SU-DHL-6 (cell line): ENCODE data around the gene HAAO.

Source experiments
- H2AFZ ChIP-seq: fragments of 200-600 bp; sonication (generic); 2 replicates; pipeline ENCODE4 v1.6.1; 2014; ENCODE audit warnings: low read depth, mild to moderate bottlenecking, moderate library complexity, mixed read lengths, antibody characterized with exemption, low read length; ENCODE audit not compliant: severe bottlenecking
- H3F3A ChIP-seq: fragments of 200-600 bp; shearing (Covaris generic); 2 replicates; pipeline ENCODE4 v1.6.0; 2016; ENCODE audit warnings: antibody characterized with exemption, mild to moderate bottlenecking; ENCODE audit not compliant: insufficient read depth
- H3K27ac ChIP-seq: fragments of 200-600 bp; sonication (generic); 2 replicates; pipeline ENCODE4 v1.5.1; 2016; ENCODE audit warnings: low read depth, mild to moderate bottlenecking, low read length, moderate library complexity, mixed read lengths
- H3K27me3 ChIP-seq: fragments of 200-600 bp; sonication (generic), shearing (Covaris generic); 2 replicates; pipeline ENCODE4 v1.6.0; 2014; ENCODE audit warnings: mild to moderate bottlenecking, low read length
- H3K36me3 ChIP-seq: fragments of 200-600 bp; sonication (generic); 2 replicates; pipeline ENCODE4 v1.6.1; 2014; ENCODE audit warnings: mild to moderate bottlenecking, low read length, mixed read lengths
- H3K4me2 ChIP-seq: fragments of 300-600, 200-600 bp; shearing (Covaris generic), sonication (generic); 2 replicates; pipeline ENCODE4 v1.6.0; 2014; ENCODE audit warnings: low read length, low read depth, mild to moderate bottlenecking; ENCODE audit not compliant: poor library complexity, severe bottlenecking
- H3K4me3 ChIP-seq: fragments of 200-600 bp; sonication (generic); 2 replicates; pipeline ENCODE4 v1.5.1; 2014; ENCODE audit warnings: antibody characterized with exemption, low read length, mild to moderate bottlenecking, mixed read lengths; ENCODE audit not compliant: insufficient read depth, poor library complexity, severe bottlenecking
- H3K79me2 ChIP-seq: fragments of 200-600 bp; sonication (generic); 2 replicates; pipeline ENCODE4 v1.6.1; 2014; ENCODE audit warnings: mild to moderate bottlenecking, low read length, moderate library complexity; ENCODE audit not compliant: insufficient read depth
- H3K9ac ChIP-seq: fragments of 200-600 bp; sonication (generic); 2 replicates; pipeline ENCODE4 v1.7.0; 2014; ENCODE audit warnings: mild to moderate bottlenecking, low read length
- H3K9me2 ChIP-seq: fragments of 200-600 bp; sonication (generic); replicated peaks from 2 replicates; pipeline ENCODE4 v1.6.1; 2014; ENCODE audit warnings: low read length; ENCODE audit not compliant: insufficient read depth
- H3K9me3 ChIP-seq: fragments of 200-600 bp; sonication (generic); 2 replicates; pipeline ENCODE4 v1.6.1; 2014; ENCODE audit warnings: low read length, mixed read lengths; ENCODE audit not compliant: insufficient read depth
- H4K20me1 ChIP-seq: fragments of 200-600 bp; sonication (generic); 2 replicates; pipeline ENCODE4 v1.6.1; 2014; ENCODE audit warnings: low read depth, mild to moderate bottlenecking, antibody characterized with exemption, low read length, moderate library complexity, mixed read lengths
- CTCF ChIP-seq: fragments of 200-600 bp; sonication (generic); IDR thresholded peaks from one replicate; pipeline ENCODE4 v1.5.1; 2017; ENCODE audit warnings: antibody characterized with exemption, mild to moderate bottlenecking, low read length, moderate library complexity; ENCODE audit not compliant: insufficient read depth, poor library complexity, severe bottlenecking
- EZH2phosphoT487 ChIP-seq: fragments of 200-600 bp; sonication (generic), shearing (Covaris generic); conservative IDR thresholded peaks from 2 replicates; pipeline ENCODE4 v1.6.1; 2018; ENCODE audit warnings: mild to moderate bottlenecking, antibody characterized with exemption, low read length, moderate library complexity, mixed read lengths

HAAO gene

GRCh38 chr2:42761554-42761953 lies 30.8 kb downstream of the HAAO start:
- no peak overlapping the region for H3K27ac ChIP-seq
- no peak overlapping the region for H2AFZ ChIP-seq
- H3K9ac ChIP-seq: no peak overlapping the region
- H3K9me3 ChIP-seq: no peaks in the 10 kb centered on the region
- H3K9me2 ChIP-seq: no peaks in the 10 kb centered on the region
- no peak for TF ChIP-seq EZH2phosphoT487
- TF ChIP-seq CTCF: no peak
- H3F3A ChIP-seq: no peaks in the 10 kb centered on the region
- no peak overlapping the region for H3K4me3 ChIP-seq
- no peaks in the 10 kb centered on the region for H3K79me2 ChIP-seq
- H3K36me3 ChIP-seq: no peaks in the 10 kb centered on the region
- no peaks in the 10 kb centered on the region for H3K27me3 ChIP-seq
- H4K20me1 ChIP-seq: no peaks in the 10 kb centered on the region
- H3K4me2 ChIP-seq: no peak overlapping the region

- no peaks in the 10 kb centered on the region for H4K20me1 ChIP-seq
- H3F3A ChIP-seq: peaks cover 4% of the 10 kb centered on the region; the same call in 1 of the 2 replicates
- H3K36me3 ChIP-seq: no peaks in the 10 kb centered on the region
- H2AFZ ChIP-seq: no peak overlapping the region
- H3K79me2 ChIP-seq: no peaks in the 10 kb centered on the region
- H3K4me3 ChIP-seq: no peak overlapping the region
- H3K27me3 ChIP-seq: no peaks in the 10 kb centered on the region
- H3K4me2 ChIP-seq: no peak overlapping the region
- no peaks in the 10 kb centered on the region for H3K9me3 ChIP-seq
- H3K9ac ChIP-seq: no peak overlapping the region
- TF ChIP-seq CTCF (no peak), EZH2phosphoT487 (no peak)
- H3K27ac ChIP-seq: no peak overlapping the region
- H3K9me2 ChIP-seq: no peaks in the 10 kb centered on the region
Observed at GRCh38 chr2:42758751-42759150, 33.6 kb downstream of the HAAO start.

DNA sequence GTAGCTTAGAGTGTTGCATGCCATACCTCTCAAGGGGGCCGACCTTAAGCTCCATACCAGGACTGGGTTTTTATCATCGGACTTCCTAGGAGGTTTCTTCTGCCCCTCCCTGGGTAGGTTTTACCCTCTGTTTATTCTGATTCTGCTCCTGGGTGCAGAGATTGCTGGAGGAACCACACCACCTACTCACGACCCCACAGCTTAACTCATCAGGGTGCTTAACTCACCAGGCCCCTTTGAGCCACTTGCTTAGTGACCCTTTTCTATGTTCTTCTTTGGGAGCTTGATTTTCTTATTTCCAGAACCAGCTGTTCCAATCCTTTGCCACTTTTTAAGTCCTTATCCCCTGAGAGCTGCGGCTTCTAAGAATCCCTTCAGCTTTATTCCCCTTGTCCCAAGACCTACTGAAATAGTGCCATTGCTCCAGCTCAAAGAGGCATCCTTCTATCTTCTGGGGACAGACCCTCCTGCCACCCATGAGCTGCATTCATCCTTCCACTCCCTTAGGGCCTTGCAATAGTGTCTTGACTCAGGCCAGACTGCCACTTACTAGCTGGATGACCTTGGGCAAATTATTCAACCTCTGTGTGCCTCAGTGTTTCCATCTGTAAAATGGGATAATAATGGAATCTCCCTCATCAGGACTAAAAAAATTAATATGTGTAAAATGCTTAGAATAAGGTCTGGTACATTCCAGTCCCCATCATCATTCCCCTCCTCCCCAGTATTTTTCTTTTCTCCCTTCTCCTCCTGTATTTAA lies 34.2 kb downstream of the HAAO start:
- no peaks in the 10 kb centered on the region for H3K27me3 ChIP-seq

More for the DNA sequence above, 34.2 kb downstream of the HAAO start:
- no peaks in the 10 kb centered on the region for H4K20me1 ChIP-seq
- no peak overlapping the region for H3K9ac ChIP-seq
- no peaks in the 10 kb centered on the region for H3K9me3 ChIP-seq
- no peak overlapping the region for H3K4me2 ChIP-seq
- no peak overlapping the region for H3K4me3 ChIP-seq
- no peak overlapping the region for H3K27ac ChIP-seq
- TF ChIP-seq EZH2phosphoT487: no peak
- TF ChIP-seq CTCF: no peak
- H3K9me2 ChIP-seq: no peaks in the 10 kb centered on the region
- H3K79me2 ChIP-seq: no peaks in the 10 kb centered on the region
- H3K36me3 ChIP-seq: no peaks in the 10 kb centered on the region
- no peak overlapping the region for H2AFZ ChIP-seq
- peaks cover 5% of the 10 kb centered on the region; the same call in 1 of the 2 replicates for H3F3A ChIP-seq
